Activated naive CD8-positive, alpha-beta T cell treated with anti-CD3 and anti-CD28 coated beads for 36 hours (primary cell): ENCODE results near the gene FERMT1. TPM values are rescaled to one million over a fixed set of nuclear protein-coding genes. Genes with fewer than 3 reads are reported as not detected.
"Not testable (repeated sequence)": the region's sequence is repeated elsewhere in the genome, so short reads cannot be mapped to it uniquely, and the experiment has no call there.

ENCODE experiments used
- DNase-seq: peaks from one replicate; pipeline ENCODE4 v3.0.0; 2021
- H3K27ac Mint-ChIP-seq: one replicate; pipeline ENCODE4 v1.8.0; 2022; ENCODE audit warnings: mild to moderate bottlenecking, moderate library complexity, mixed read lengths
- H3K27me3 Mint-ChIP-seq: one replicate; pipeline ENCODE4 v1.8.0; 2022; ENCODE audit warnings: mild to moderate bottlenecking, mixed read lengths
- H3K36me3 Mint-ChIP-seq: one replicate; pipeline ENCODE4 v1.8.0; 2021; ENCODE audit warnings: mild to moderate bottlenecking, mixed read lengths
- H3K4me1 Mint-ChIP-seq: one replicate; pipeline ENCODE4 v1.8.0; 2021; ENCODE audit warnings: mixed read lengths
- H3K4me3 Mint-ChIP-seq: one replicate; pipeline ENCODE4 v1.8.0; 2022; ENCODE audit warnings: mild to moderate bottlenecking, moderate library complexity, mixed read lengths
- H3K9me3 Mint-ChIP-seq: one replicate; pipeline ENCODE4 v1.8.0; 2022; ENCODE audit warnings: mixed read lengths
- total RNA-seq, 2 experiments: library from RNA; stranded (reverse); gene quantifications; one replicate each; pipeline ENCODE4 v1.2.3, GENCODE V29; 2021

Gene FERMT1
- total RNA-seq, 2 experiments from 2014 or later: 0.32 to 0.52 TPM

DNA sequence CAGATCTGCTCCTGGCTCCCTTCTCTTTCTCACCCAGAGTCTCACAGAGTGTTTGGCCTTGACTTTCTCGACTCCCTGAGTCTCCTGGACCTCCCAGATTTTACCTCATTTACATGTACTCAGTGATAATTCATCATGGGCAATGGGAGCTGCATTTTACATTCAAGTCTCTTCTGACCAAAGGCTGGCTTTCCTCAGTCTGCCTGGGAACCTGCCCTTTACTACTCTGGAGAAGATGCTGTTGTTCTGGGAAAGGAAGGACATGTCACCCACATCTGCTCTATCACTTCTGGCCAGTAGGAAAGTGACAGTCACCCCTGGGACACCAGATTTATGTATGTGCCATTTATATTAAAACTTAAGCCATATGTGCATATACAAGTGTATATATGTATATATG lies 76.4 kb downstream of the FERMT1 start:
- no peak overlapping the region for H3K4me3 Mint-ChIP-seq
- H3K27me3 Mint-ChIP-seq: peaks cover 11% of the 10 kb centered on the region
- DNase-seq: no peak
- H3K4me1 Mint-ChIP-seq: no peaks in the 10 kb centered on the region
- no peaks in the 10 kb centered on the region for H3K9me3 Mint-ChIP-seq
- no peak overlapping the region for H3K27ac Mint-ChIP-seq
- peaks cover 11% of the 10 kb centered on the region for H3K36me3 Mint-ChIP-seq

DNA sequence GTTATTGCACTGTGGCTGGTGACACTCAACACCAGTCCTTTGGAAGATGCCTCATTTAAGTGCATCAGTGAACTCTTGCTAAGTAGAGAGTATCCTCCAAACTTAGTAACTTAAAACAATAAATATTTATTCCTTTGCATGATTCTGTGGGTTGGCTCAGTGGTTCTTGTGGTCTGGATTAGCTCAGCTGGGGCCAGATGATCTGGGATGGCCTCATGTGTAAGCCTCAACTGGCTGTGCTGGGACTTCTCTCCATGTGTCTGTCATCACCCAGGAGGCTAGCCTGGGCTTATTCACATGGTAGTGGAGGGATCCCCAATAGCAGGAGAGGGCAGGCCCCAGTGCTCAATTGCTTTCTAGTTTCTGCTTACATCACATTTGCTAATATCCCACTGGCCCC lies 77.3 kb downstream of the FERMT1 start:
- no peak overlapping the region for H3K27ac Mint-ChIP-seq
- peaks cover 14% of the 10 kb centered on the region for H3K36me3 Mint-ChIP-seq
- peaks cover 3% of the 10 kb centered on the region for H3K27me3 Mint-ChIP-seq
- DNase-seq: no peak
- H3K4me1 Mint-ChIP-seq: no peaks in the 10 kb centered on the region
- H3K4me3 Mint-ChIP-seq: no peak overlapping the region
- no peaks in the 10 kb centered on the region for H3K9me3 Mint-ChIP-seq

DNA sequence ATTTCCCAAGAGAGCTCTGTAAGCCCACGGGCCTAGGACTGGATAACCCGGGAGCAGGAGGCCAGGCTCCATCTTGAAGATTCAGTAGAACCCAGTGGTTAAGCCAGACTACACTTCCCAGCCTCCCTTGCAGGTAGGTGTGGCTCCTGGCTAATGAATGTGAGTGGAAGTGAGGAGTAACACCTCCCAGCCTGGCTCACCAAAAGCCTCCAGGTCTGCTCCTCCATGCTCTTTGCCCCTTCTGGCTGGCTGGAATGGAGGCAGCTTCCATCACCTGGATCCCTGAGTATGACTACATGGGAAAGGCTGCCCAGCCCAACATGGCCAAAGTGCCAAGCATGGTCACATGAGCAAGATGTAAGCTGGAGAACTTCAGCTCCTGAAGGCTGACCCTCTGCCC lies 78.7 kb downstream of the FERMT1 start:
- Mint-ChIP-seq H3K36me3 (peaks cover 25% of the 10 kb centered on the region), H3K4me1 (no peaks in the 10 kb centered on the region), H3K27ac (no peak overlapping the region), H3K9me3 (no peaks in the 10 kb centered on the region), H3K27me3 (no peaks in the 10 kb centered on the region), H3K4me3 (no peak overlapping the region)
- DNase-seq: no peak

DNA sequence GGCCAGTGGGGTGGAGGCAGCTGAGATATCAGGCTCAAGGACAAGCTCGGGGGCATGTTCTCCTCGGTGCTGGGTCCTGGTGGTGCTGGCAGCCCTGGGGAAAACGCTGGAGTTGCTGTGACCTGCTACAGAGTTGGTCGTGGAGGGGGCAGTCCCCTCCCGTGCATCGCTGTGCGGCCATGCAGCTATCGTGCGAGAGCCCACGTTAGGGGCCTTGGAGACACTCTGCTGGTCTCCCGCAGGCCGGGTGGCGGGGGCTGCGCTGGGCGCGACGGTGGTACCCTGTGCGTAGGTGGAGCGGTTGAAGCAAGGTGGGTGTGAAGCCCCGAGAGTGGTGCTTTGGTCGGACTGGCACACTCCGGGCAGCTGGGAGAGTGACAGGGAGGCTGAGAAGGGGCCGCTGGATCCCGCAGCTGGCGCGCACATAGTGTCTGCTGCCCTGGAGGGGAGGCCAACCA lies 81.0 kb downstream of the FERMT1 start:
- DNase-seq: no peak
- Mint-ChIP-seq H3K36me3 (peaks cover 27% of the 10 kb centered on the region), H3K9me3 (no peaks in the 10 kb centered on the region), H3K4me3 (no peak overlapping the region), H3K27ac (no peak overlapping the region), H3K27me3 (no peaks in the 10 kb centered on the region), H3K4me1 (no peaks in the 10 kb centered on the region)

DNA sequence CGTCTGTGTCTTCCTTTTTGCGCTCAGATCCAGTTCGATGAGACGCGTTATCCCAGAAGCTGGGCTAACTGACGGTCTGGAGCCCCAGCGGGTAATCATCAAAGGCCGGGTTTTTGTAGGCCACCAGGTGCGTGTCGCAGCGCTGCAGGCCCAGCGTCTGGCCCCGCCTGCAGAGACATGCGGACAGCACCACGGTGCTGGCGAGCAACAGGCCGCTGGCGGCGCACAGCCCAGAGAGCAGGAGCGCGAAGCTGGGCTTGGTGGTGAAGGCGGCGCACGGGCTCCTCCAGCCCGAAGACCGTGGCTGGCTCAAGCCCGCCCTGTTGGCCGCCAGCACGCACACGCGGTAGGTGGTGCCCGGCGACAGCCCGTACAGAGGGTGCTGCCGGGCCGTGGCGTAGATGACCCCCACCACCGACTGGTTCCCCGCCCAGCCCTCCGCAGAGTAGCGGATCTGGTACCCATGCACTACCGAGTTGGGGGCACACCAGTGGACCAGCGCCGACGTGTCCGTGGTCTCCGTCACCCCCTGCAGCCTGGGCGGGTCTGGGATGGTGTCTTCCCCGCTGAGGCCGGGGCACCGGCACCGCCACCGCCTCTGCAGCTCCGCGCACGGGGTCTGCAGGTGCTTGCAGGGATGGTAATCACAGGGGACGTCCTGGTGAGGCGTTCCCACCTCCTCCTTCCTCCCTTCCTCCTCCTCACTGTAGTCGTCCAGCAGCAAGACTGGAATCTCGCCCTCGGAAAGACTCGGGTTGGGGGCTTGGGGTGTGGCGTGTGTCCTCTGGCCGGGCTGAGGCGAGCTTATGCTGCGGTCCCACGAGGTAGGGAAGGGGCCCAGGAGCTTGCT lies 81.6 kb downstream of the FERMT1 start:
- no peak overlapping the region for H3K4me3 Mint-ChIP-seq
- H3K27ac Mint-ChIP-seq: no peak overlapping the region

DNA sequence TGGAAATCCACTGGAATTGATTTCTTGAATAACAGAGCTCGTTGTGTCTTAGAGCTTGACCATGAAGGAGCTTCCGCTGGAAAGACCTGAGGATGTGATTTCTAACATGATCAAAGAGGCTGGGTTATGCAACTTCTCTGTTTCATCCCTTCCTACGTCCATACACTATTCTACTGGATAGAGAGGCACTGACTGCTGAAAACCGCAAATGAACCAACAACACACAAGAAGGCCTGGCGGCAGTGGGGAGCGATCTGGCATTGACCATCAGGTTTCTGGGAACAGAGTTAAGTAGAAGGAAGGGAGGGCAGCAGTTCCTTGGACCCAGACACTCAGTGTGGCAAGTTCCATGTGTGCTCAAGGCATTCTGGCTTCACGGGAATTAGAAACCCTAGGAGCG lies 82.3 kb downstream of the FERMT1 start:
- H3K27me3 Mint-ChIP-seq: no peaks in the 10 kb centered on the region
- H3K9me3 Mint-ChIP-seq: no peaks in the 10 kb centered on the region
- H3K36me3 Mint-ChIP-seq: peaks cover 27% of the 10 kb centered on the region
- no peaks in the 10 kb centered on the region for H3K4me1 Mint-ChIP-seq
- no peak for DNase-seq
- no peak overlapping the region for H3K4me3 Mint-ChIP-seq
- H3K27ac Mint-ChIP-seq: peak overlapping the region; percentile 23

More for the DNA sequence above, 81.6 kb downstream of the FERMT1 start:
- Mint-ChIP-seq H3K36me3 (peaks cover 27% of the 10 kb centered on the region), H3K4me1 (no peaks in the 10 kb centered on the region), H3K27me3 (no peaks in the 10 kb centered on the region), H3K9me3 (no peaks in the 10 kb centered on the region)
- no peak for DNase-seq

DNA sequence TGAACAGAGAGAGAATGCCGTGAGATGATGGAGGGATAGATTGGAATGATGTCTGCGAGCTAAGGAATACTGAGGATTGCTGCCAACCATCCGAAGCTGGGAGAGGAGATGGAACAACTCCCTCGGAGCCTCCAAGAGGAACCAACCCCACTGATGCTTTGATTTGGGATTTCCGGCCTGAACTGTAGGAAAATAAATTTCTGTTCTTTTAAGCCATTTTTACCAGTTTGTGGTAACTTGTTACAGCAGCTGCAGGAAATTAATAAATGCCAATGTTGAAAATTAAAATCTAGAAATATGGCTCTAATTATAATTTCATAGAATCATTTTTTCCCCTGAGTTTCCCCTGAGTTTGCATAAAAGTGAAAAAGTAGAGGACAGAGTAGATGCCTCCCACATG lies 83.1 kb downstream of the FERMT1 start:
- no peak overlapping the region for H3K4me3 Mint-ChIP-seq
- no peaks in the 10 kb centered on the region for H3K9me3 Mint-ChIP-seq
- DNase-seq: no peak
- H3K36me3 Mint-ChIP-seq: peaks cover 30% of the 10 kb centered on the region
- H3K27me3 Mint-ChIP-seq: no peaks in the 10 kb centered on the region
- no peaks in the 10 kb centered on the region for H3K4me1 Mint-ChIP-seq
- no peak overlapping the region for H3K27ac Mint-ChIP-seq

DNA sequence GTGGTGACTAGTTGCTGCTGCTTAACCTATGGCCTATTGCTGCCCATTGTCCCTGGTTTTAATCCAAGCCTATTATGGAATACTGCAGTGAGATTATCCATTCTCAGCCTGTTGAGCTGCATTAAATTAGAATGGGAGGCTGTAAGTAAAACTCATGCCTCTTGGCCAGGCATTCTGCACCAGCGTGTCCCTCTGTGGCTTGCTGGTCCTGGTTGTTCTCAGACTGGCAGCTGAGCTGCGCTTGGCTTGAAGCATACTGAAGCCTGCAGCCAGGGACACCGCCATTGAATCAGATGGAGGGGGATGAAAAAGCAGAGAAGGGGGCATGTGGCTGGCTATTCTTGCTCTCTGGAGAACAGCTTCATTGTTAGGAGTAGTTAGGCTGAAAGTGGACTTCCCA lies 84.6 kb downstream of the FERMT1 start:
- Mint-ChIP-seq H3K36me3 (peaks cover 38% of the 10 kb centered on the region), H3K4me1 (peaks cover 3% of the 10 kb centered on the region), H3K9me3 (no peaks in the 10 kb centered on the region), H3K27me3 (no peaks in the 10 kb centered on the region), H3K27ac (no peak overlapping the region), H3K4me3 (no peak overlapping the region)
- no peak for DNase-seq

DNA sequence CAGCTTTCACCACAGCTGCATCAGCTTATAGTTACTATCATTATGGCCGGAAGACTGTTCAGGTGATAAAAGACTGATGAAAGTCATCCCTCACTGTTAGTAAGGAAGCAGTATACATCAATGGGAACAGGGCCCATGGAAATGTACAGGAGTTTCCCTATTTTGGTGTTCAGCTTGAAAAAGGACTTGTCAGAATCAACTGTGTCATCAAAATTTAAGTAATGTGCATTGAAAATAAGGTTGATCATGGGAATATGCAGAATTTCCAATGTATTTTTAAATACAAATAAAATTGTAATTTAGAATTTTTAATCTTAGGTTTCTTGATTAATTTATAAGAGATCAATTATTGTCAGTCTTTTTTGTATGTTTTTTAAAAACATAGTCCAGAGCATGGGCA lies 85.7 kb downstream of the FERMT1 start:
- no peak overlapping the region for H3K4me3 Mint-ChIP-seq
- no peak for DNase-seq
- H3K27me3 Mint-ChIP-seq: no peaks in the 10 kb centered on the region
- no peaks in the 10 kb centered on the region for H3K9me3 Mint-ChIP-seq
- H3K4me1 Mint-ChIP-seq: peaks cover 3% of the 10 kb centered on the region
- H3K36me3 Mint-ChIP-seq: peaks cover 40% of the 10 kb centered on the region
- no peak overlapping the region for H3K27ac Mint-ChIP-seq

DNA sequence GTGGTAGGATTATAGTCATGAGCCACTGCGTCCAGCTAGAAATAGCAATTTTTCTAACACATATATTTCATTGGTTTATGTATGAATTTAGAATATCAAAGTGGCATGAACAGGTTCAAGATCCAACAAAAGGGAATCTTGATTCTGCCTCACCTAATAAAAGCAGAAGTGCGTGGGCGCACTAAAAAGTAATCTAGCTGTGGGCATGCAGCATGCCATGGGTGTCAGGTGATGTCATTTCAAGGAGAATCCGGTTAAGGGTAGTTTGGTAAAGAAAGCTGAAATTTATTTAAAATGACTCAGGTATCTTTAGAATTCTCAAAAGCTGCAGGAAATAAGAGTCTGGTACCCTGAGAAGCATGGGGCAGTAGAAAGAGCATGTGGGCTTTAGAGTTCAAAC lies 86.6 kb downstream of the FERMT1 start:
- no peak for DNase-seq
- no peak overlapping the region for H3K27ac Mint-ChIP-seq
- peaks cover 37% of the 10 kb centered on the region for H3K36me3 Mint-ChIP-seq
- H3K9me3 Mint-ChIP-seq: no peaks in the 10 kb centered on the region
- peaks cover 5% of the 10 kb centered on the region for H3K4me1 Mint-ChIP-seq
- no peaks in the 10 kb centered on the region for H3K27me3 Mint-ChIP-seq
- no peak overlapping the region for H3K4me3 Mint-ChIP-seq

DNA sequence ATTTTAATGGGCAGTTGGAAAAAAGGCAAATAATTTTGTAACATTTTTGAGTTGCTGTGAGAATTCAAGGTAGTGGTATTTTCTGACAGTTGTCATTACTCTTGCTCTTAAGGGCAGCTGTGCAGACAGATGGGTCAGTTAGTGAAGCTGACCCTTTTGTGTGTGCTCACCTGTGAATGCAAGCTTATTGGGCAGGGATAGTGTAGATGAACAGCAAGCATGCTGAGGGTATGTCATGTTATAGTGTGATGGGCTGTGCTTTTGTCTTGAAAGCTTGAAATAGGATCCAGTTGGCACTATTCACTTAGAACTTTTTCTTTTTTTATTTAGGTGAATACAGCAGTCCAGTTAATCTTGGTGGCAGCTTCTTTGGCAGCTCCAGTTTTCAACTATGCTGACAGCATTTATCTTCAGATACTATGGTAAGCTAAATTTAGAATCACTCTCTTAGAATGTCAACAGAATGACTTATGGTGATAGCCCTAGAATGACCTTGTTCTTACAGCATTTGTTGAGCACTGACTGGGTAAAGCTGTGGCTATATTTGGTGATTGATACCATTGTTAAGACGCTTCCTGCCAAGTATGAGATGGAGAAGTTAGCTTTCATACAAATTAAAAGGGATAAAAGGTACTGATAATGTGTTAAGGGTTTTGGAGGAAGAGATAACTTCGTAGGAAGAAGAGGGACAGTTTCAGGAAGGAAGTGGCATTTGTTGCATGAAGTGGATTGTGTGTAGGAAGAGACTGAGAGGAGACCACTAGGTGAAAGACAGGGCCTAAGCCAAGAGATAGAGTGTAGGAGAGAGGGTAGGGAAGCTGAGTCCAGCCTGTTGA lies 88.5 kb downstream of the FERMT1 start:
- H3K4me3 Mint-ChIP-seq: no peak overlapping the region
- H3K27ac Mint-ChIP-seq: no peak overlapping the region
- no peaks in the 10 kb centered on the region for H3K27me3 Mint-ChIP-seq
- H3K36me3 Mint-ChIP-seq: peaks cover 28% of the 10 kb centered on the region
- H3K9me3 Mint-ChIP-seq: no peaks in the 10 kb centered on the region
- H3K4me1 Mint-ChIP-seq: peaks cover 18% of the 10 kb centered on the region
- no peak for DNase-seq

DNA sequence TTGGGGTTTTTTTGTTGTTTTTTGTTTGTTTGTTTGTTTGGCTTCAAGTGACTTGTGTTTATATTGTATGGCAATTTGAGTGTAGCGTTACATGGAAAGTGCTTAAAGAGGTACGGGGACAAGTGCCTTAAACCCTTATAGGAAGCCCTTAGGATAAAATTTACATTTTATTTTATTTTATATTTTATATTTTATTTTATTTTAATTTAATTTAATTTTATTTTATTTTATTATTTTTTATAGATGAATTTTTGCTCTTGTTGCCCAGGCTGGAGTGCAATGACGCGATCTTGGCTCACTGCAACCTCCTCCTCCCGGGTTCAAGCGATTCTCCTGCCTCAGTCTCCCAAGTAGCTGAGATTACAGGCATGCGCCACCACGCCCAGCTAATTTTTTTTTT lies 89.9 kb downstream of the FERMT1 start:
- DNase-seq, H3K4me3 Mint-ChIP-seq, H3K27me3 Mint-ChIP-seq, H3K9me3 Mint-ChIP-seq, H3K27ac Mint-ChIP-seq: not testable (repeated sequence)
- H3K36me3 Mint-ChIP-seq: peaks cover 25% of the 10 kb centered on the region
- H3K4me1 Mint-ChIP-seq: peaks cover 24% of the 10 kb centered on the region

DNA sequence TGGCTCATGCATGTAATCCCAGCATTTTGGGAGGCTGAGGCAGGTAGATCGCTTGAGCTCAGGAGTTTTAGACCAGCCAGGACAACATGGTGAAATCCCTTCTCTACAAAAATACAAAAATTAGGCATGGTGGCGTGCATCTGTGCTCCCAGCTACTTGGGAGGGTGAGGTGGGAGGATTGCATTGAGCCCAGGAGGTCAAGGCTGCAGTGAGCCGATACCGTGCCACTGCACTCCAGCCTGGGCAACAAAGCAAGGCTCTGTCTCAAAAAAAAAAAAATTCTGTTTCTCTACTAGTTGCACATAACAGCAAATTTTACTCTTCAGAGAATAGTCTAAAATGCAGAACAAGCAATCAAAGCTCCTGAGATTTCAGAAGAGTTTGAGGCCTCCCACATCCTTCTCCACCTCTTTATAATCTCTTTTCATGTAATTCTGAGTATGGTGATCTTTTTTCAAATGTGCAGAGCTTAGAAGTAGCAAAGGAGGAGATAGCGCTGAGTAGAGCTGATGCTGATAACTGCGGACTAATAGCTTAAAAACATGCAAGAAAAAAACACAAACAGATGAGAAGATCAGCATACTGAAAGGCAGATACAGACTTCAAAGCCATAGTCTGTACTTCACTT lies 92.3 kb downstream of the FERMT1 start:
- Mint-ChIP-seq H3K4me3 (no peak overlapping the region), H3K36me3 (peaks cover 34% of the 10 kb centered on the region), H3K4me1 (peaks cover 31% of the 10 kb centered on the region), H3K27me3 (no peaks in the 10 kb centered on the region), H3K9me3 (no peaks in the 10 kb centered on the region), H3K27ac (no peak overlapping the region)
- no peak for DNase-seq

DNA sequence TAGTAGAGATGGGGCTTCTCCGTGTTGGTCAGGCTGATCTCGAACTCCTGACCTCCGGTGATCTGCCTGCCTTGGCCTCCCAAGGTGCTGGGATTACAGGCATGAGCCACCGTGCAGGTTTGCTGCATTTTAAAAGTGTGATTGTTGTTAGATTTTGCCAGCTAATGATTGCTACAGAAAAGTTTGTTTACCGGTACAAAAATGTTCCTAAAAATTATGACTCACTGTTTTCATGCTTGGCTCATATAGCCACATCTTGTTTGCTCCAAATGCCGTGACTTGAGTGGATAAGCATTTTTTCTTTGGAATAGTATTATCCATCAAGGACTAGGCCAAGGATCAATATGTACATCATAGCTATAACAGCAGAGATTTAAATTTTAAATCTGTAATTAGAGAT lies 93.3 kb downstream of the FERMT1 start:
- no peak for DNase-seq
- H3K27ac Mint-ChIP-seq: no peak overlapping the region
- peaks cover 40% of the 10 kb centered on the region for H3K36me3 Mint-ChIP-seq
- no peaks in the 10 kb centered on the region for H3K9me3 Mint-ChIP-seq
- H3K4me1 Mint-ChIP-seq: peaks cover 33% of the 10 kb centered on the region
- no peak overlapping the region for H3K4me3 Mint-ChIP-seq
- H3K27me3 Mint-ChIP-seq: no peaks in the 10 kb centered on the region

DNA sequence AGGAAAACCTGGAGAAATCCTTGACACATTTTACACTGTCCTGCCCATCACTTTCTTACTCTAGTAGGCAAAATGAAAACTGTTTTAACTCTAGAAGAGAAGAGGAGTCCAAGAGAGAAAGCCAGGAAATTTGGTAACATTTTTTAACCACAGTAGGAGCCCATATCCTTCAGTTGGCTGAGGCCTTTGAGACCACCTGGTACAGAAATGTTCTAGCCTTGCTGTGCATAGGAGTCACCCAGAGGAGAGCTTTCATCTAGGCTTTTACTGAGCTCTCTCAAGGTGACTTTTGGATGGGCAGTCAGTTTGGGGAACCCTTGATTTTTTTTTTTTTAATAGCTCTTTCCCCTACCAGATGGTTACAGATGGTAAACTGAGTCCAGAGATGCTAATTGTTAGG lies 94.0 kb downstream of the FERMT1 start:
- Mint-ChIP-seq H3K4me1 (peaks cover 32% of the 10 kb centered on the region), H3K4me3 (no peak overlapping the region), H3K27me3 (no peaks in the 10 kb centered on the region), H3K36me3 (peaks cover 44% of the 10 kb centered on the region), H3K27ac (no peak overlapping the region), H3K9me3 (peaks cover 2% of the 10 kb centered on the region)
- no peak for DNase-seq
